ENCODE results near the gene LRP1B.
"Not testable (repeated sequence)": the region's sequence is repeated elsewhere in the genome, so short reads cannot be mapped to it uniquely, and the experiment has no call there.

DNA sequence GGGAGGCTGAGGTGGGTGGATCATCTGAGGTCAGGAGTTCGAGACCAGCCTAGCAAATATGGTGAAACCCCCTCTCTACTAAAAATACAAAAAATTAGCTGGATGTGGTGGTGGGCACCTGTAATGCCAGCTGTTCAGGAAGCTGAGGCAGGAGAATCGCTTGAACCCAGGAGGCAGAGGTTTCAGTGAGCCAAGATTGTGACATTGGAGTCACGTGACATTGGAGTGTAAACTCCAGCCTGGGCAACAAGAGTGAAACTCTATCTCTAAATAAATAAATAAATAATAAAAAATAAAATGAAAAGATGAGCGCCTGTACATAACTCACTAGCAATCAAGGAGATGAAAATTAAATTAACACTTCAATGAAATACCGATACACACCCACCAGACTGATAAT, 1853.5 kb downstream of the LRP1B start:
- not testable (repeated sequence) for TF ChIP-seq CTCF, POLR2A (IDR thresholded peaks at IDR 0.05)

Measured in right lobe of liver (tissue), 4 donors.